ENCODE results near the gene ENTPD6.

DNA sequence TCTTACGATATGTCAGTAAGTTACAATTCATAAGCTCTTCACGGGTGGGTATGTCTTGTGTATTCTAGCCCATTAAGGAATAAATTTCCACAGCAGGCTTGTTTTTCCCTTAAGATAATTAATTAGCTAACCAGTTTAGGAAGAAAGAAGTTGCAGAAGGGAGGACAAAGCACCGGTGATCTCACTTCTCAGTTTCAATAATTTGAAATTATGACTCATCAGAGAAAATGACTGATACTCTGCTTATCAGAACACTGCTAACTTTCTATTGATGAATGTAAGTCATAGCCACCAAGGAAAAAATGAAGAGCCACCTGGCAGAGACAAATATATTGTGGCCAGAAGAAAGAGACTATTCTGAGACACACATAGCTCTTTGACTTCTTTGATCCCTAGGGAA is 35.0 kb upstream of the ENTPD6 start:
- TF ChIP-seq NFRKB (IDR thresholded peaks at IDR 0.05) = no peak
- no peak for TF ChIP-seq FOXA1 (IDR thresholded peaks at IDR 0.05)

Data from HEK293T (cell line).